NCI-H2227 (cell line): Measurements from ENCODE around the gene CDH3.
A peak's percentile ranks its signal among the peaks of the same experiment; 100 is the strongest.

Experiments used
- DNase-seq: peaks from one replicate; lab custom pipeline; 2025; ENCODE audit not compliant: unreplicated experiment; lab: John Stamatoyannopoulos, UW

CDH3 gene

GRCh38 chr16:68644715-68645493 is at the start of gene CDH3:
Gene CDH3, plus strand, starts transcription at chr16:68645310. Its CDS starts 70 bp downstream, at chr16:68645380.
- peak; percentile 18 for DNase-seq

GRCh38 chr16:68596266-68596665 is 48.8 kb upstream of the CDH3 start:
- no peak for DNase-seq

- no peak for DNase-seq
Observed at GRCh38 chr16:68599586-68599985, 45.5 kb upstream of the CDH3 start.

- DNase-seq = no peak
Observed at GRCh38 chr16:68605746-68606145, 39.4 kb upstream of the CDH3 start.

- no peak for DNase-seq
Observed at GRCh38 chr16:68607443-68607842, 37.7 kb upstream of the CDH3 start.

- DNase-seq = no peak
Observed at GRCh38 chr16:68608330-68608729, 36.8 kb upstream of the CDH3 start.

GRCh38 chr16:68612996-68613395 is 32.1 kb upstream of the CDH3 start:
- no peak for DNase-seq

- no peak for DNase-seq
Observed at GRCh38 chr16:68617734-68618133, 27.4 kb upstream of the CDH3 start.

- DNase-seq = no peak
Observed at GRCh38 chr16:68626557-68626956, 18.6 kb upstream of the CDH3 start.

GRCh38 chr16:68627951-68628425 is 17.1 kb upstream of the CDH3 start:
- no peak for DNase-seq

- DNase-seq = no peak
Observed at GRCh38 chr16:68629351-68629910, 15.7 kb upstream of the CDH3 start.

- DNase-seq = no peak
Observed at GRCh38 chr16:68636064-68636560, 9.0 kb upstream of the CDH3 start.

- DNase-seq = no peak
Observed at GRCh38 chr16:68636818-68637217, 8.3 kb upstream of the CDH3 start.

- DNase-seq = no peak
Observed at GRCh38 chr16:68640972-68641371, 4.1 kb upstream of the CDH3 start.

GRCh38 chr16:68642047-68642435 is 3.1 kb upstream of the CDH3 start:
- no peak for DNase-seq

GRCh38 chr16:68642436-68643101 is 2.5 kb upstream of the CDH3 start:
- DNase-seq = peak; percentile 54

- no peak for DNase-seq
Observed at GRCh38 chr16:68643227-68643626, 1.9 kb upstream of the CDH3 start.

GRCh38 chr16:68643847-68644246 is 1.3 kb upstream of the CDH3 start:
- no peak for DNase-seq

- no peak for DNase-seq
Observed at GRCh38 chr16:68644296-68644695, 814 bp upstream of the CDH3 start.

GRCh38 chr16:68645494-68646388 is 631 bp downstream of the CDH3 start:
- no peak for DNase-seq
